GM19395 (cell line): ENCODE data around the gene KHDRBS1.
A peak's percentile ranks its signal among the peaks of the same experiment; 100 is the strongest.
"Not testable (repeated sequence)": the region's sequence is repeated elsewhere in the genome, so short reads cannot be mapped to it uniquely, and the experiment has no call there.

Source experiments
- ATAC-seq: cut with Tn5 transposase; IDR thresholded peaks from one replicate; pipeline ENCODE4 v1.9.1; 2021; ENCODE audit warnings: mild to moderate bottlenecking, moderate library complexity; ENCODE audit not compliant: unreplicated experiment

Gene KHDRBS1

GRCh38 chr1:32013386-32014198, at the start of gene KHDRBS1:
Gene KHDRBS1 (plus strand): TSS chr1:32013868. CDS start chr1:32013996, 128 bp downstream.
- peak; percentile 84 for ATAC-seq

GRCh38 chr1:31970873-31971272, 42.8 kb upstream of the KHDRBS1 start:
- no peak for ATAC-seq

GRCh38 chr1:31976401-31976800, 37.3 kb upstream of the KHDRBS1 start:
- no peak for ATAC-seq

GRCh38 chr1:31977385-31978131, 36.1 kb upstream of the KHDRBS1 start:
- no peak for ATAC-seq

GRCh38 chr1:31978843-31979400, 34.7 kb upstream of the KHDRBS1 start:
- ATAC-seq = no peak

GRCh38 chr1:31980835-31981455, 32.7 kb upstream of the KHDRBS1 start:
- no peak for ATAC-seq

GRCh38 chr1:31981456-31981839, 32.2 kb upstream of the KHDRBS1 start:
- ATAC-seq = no peak

- ATAC-seq = no peak
These were observed 31.7 kb upstream of the KHDRBS1 start for GRCh38 chr1:31981972-31982371.

- ATAC-seq = no peak
These were observed 29.0 kb upstream of the KHDRBS1 start for GRCh38 chr1:31984419-31985347.

GRCh38 chr1:31985430-31985829, 28.2 kb upstream of the KHDRBS1 start:
- no peak for ATAC-seq

GRCh38 chr1:31987135-31987619, 26.5 kb upstream of the KHDRBS1 start:
- ATAC-seq = no peak

- no peak for ATAC-seq
These were observed 23.7 kb upstream of the KHDRBS1 start for GRCh38 chr1:31989964-31990363.

GRCh38 chr1:31991182-31991581, 22.5 kb upstream of the KHDRBS1 start:
- no peak for ATAC-seq

GRCh38 chr1:31995263-31995662, 18.4 kb upstream of the KHDRBS1 start:
- ATAC-seq = no peak

- ATAC-seq = not testable (repeated sequence)
These were observed 17.5 kb upstream of the KHDRBS1 start for GRCh38 chr1:31996121-31996520.

GRCh38 chr1:32001863-32002262, 11.8 kb upstream of the KHDRBS1 start:
- ATAC-seq = no peak

- not testable (repeated sequence) for ATAC-seq
These were observed 11.4 kb upstream of the KHDRBS1 start for GRCh38 chr1:32002285-32002684.

- no peak for ATAC-seq
These were observed 8.1 kb upstream of the KHDRBS1 start for GRCh38 chr1:32005522-32005921.

GRCh38 chr1:32007591-32007940, 6.1 kb upstream of the KHDRBS1 start:
- no peak for ATAC-seq

- ATAC-seq = no peak
These were observed 3.4 kb upstream of the KHDRBS1 start for GRCh38 chr1:32010246-32010645.
